Epithelial cell of prostate (primary cell): ENCODE measurements around the gene ATXN1.
"Not testable (repeated sequence)": the region's sequence is repeated elsewhere in the genome, so short reads cannot be mapped to it uniquely, and the experiment has no call there.

ENCODE experiments used
- DNase-seq: peaks from one replicate; pipeline ENCODE4 v3.0.0-alpha.2; 2011; ENCODE audit warnings: low read depth, low spot score
- H3K27ac ChIP-seq: fragments of 450-650 bp; 2 replicates; pipeline ENCODE4 v1.5.1; 2017; ENCODE audit warnings: mild to moderate bottlenecking

Gene ATXN1

GRCh38 chr6:16705081-16705993 is 55.9 kb downstream of the ATXN1 start:
- no peak for DNase-seq
- H3K27ac ChIP-seq = peak overlapping the region; percentile 78

GRCh38 chr6:16704401-16705045 is 56.7 kb downstream of the ATXN1 start:
- H3K27ac ChIP-seq = peak overlapping the region; percentile 78
- DNase-seq = no peak

GRCh38 chr6:16702627-16703378 is 58.5 kb downstream of the ATXN1 start:
- DNase-seq, H3K27ac ChIP-seq: not testable (repeated sequence)

- H3K27ac ChIP-seq = peak overlapping the region; percentile 75
- no peak for DNase-seq
Measured at GRCh38 chr6:16700916-16701234, 60.4 kb downstream of the ATXN1 start.

- peak overlapping the region; percentile 75 for H3K27ac ChIP-seq
- no peak for DNase-seq
Measured at GRCh38 chr6:16700202-16700915, 60.9 kb downstream of the ATXN1 start.

GRCh38 chr6:16698997-16699868 is 62.0 kb downstream of the ATXN1 start:
- no peak for DNase-seq
- H3K27ac ChIP-seq = peak overlapping the region; percentile 75

GRCh38 chr6:16698162-16698533 is 63.1 kb downstream of the ATXN1 start:
- DNase-seq = peak; percentile 80
- peak overlapping the region; percentile 75 for H3K27ac ChIP-seq

- H3K27ac ChIP-seq = peak overlapping the region; percentile 75
Measured at GRCh38 chr6:16697437-16698161, 63.7 kb downstream of the ATXN1 start.

GRCh38 chr6:16696496-16696895 is 64.8 kb downstream of the ATXN1 start:
- H3K27ac ChIP-seq = no peak overlapping the region
- no peak for DNase-seq

More at GRCh38 chr6:16697437-16698161, 63.7 kb downstream of the ATXN1 start:
- no peak for DNase-seq

- H3K27ac ChIP-seq = no peak overlapping the region
- no peak for DNase-seq
Measured at GRCh38 chr6:16694781-16695578, 66.3 kb downstream of the ATXN1 start.

GRCh38 chr6:16691324-16691723 is 69.9 kb downstream of the ATXN1 start:
- no peak for DNase-seq
- H3K27ac ChIP-seq = peak overlapping the region; percentile 63

- peak overlapping the region; percentile 63 for H3K27ac ChIP-seq
- DNase-seq = no peak
Measured at GRCh38 chr6:16690608-16691142, 70.6 kb downstream of the ATXN1 start.

- no peak for DNase-seq
- peak overlapping the region; percentile 63 for H3K27ac ChIP-seq
Measured at GRCh38 chr6:16689788-16690607, 71.3 kb downstream of the ATXN1 start.

- peak overlapping the region; percentile 63 for H3K27ac ChIP-seq
- no peak for DNase-seq
Measured at GRCh38 chr6:16688984-16689636, 72.2 kb downstream of the ATXN1 start.

- H3K27ac ChIP-seq = peak overlapping the region; percentile 63
- no peak for DNase-seq
Measured at GRCh38 chr6:16688436-16688835, 72.8 kb downstream of the ATXN1 start.

- H3K27ac ChIP-seq = no peak overlapping the region
- DNase-seq = no peak
Measured at GRCh38 chr6:16687045-16687444, 74.2 kb downstream of the ATXN1 start.
